Anterior cingulate cortex (tissue), 58 donors: Measurements from ENCODE around the gene AQR.

Experiments
- DNase-seq, 58 donors: peaks; one replicate each; lab custom pipeline; 2025; lab: John Stamatoyannopoulos, UW

Gene AQR

DNA sequence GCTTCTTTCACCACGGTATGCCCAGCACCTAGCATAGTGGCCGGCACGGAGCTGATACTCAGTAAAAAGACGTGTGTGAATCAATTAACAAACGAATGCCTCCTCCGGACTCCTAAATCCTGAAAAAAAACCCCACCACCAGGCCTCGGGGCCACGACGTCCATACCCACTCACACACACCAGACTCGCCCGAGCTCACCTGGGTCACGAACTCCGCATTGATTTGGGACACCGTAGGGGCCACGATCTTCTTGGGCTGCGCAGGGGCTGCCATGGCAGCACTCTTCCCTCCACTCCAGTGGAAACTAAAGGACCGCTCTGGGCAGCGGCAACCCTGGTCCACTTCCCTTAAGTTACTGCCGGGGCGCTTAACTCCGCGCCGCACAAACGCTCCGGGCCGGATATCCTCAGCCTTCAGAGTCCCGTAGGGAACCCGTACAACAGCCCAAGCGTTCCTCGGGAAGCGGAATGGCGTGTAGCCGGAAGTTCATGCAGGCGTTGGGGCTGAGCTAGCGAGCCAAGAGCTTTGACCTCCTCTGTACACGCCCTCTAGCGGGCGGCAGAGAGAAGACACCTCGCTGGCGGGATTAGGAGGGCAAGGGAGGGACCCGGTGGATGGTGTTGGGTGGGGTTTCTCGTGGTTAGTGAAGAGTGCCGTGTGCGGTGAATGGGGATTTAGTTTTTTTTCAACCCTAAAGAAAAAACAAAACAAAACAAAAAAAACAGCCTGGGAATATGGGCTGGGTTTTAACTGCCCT is at the start of gene AQR:
Gene AQR (minus strand): TSS at position 403 of the 758 bp plus-strand sequence. CDS start 129 bp downstream, at position 274.
- peak; percentile 31 to 98 (median 92) for DNase-seq

DNA sequence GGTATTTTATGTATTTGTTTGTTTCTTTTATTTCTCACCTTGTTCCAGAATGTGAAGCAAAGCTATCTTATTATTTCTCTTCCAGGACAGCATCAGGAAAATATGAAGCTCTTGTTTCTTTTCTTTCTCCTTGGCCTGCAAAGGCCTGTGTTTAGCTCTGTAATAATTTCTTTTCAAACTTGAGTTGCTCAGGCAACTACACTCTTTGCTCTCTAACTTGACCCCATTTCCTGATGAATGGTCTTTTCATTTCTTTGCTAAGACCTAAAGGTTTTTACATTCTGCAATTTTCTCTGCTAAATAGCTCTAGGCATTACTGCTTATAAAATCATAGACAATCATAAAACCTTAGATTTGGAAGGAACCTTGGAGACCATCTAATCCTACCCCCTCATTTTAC is 44.7 kb upstream of the AQR start:
- peak in 2 of 58 donors; percentile 5 to 51 for DNase-seq

GRCh38 chr15:35013370-35013769 is 43.8 kb upstream of the AQR start:
- DNase-seq, result no peak

DNA sequence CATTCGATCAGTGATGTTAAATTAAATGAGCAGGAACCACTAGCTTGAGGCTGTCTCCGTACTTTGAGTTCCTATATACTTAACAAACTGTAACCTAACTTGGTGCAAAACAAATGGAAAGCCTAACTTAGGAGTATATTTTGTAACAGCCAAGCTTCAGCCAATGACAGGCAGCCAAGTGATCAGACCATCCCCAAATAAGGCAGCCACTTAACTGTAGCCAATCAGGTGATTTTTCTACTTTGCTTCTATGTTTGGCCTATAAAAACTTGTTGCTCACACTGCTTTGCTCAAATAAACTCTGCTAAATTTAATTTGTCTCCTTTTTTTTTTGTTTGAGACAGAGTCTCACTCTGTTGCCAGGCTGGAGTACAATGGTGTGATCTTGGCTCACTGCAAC is 37.9 kb upstream of the AQR start:
- DNase-seq, result no peak

GRCh38 chr15:35005933-35006332 is 36.4 kb upstream of the AQR start:
- DNase-seq, result no peak

DNA sequence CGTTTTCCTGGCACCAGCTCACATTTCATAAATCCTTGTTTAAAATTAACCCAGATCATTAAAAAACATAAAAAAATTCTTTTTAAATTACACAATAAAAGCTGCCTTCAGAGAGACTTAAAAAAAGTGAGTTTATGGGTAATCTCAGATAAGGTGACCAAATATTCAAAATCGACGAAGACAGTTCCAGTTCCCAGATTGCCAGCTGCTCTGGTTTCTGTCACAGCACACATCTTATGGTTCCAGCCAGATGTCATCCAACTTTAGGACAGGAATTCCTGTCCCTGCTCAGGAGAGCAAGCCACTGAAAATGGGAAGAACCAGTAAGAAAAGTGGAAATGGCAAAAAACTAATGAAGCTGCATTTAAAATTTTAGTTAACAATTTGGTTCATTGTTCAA is 34.4 kb upstream of the AQR start:
- DNase-seq, result no peak

DNA sequence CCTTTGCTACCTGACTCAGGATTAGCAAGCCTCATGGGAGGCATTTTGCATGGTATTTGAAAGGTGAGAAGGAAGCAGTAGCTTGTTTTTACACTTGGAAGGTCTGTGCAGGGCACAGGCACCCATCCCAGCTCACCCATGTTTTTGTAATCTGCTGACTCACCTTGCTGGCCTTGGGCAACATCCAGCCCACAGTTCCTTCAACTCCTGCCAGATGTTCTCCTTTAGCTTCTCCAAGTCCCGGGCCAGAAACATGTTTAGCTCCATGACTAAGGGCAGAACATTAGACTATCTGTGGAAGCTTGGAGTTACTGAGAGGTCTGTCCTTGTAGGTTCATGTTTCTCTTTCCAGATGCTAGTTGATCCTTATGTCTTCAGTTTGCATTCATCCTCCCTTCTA is 31.0 kb upstream of the AQR start:
- DNase-seq, result no peak

GRCh38 chr15:34999906-35000305 is 30.4 kb upstream of the AQR start:
- DNase-seq, result no peak

GRCh38 chr15:34994925-34995324 is 25.4 kb upstream of the AQR start:
- DNase-seq, result no peak

DNA sequence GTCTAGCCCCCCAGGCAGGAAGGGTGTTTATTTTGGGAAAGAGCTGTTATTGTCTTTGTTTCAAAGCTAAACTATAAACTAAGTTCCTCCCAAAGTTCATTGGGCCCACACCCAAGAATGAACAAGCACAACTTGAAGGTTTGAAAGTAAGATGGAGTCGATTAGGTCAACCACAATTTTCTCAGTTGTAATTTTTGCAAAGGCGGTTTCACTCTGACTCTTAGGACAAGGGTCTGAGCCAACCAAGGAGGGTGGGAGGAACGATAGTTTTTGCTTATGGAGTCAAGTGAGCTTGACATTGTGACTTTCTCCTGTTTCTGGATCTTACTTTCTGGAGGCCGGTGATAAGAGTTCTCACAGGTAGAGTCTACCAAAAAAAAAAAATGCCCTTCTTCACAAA is 24.3 kb upstream of the AQR start:
- DNase-seq, result no peak

- no peak for DNase-seq
These were observed 23.9 kb upstream of the AQR start for GRCh38 chr15:34993412-34993811.

- peak in 57 of 58 donors; percentile 22 to 85 (median 73) for DNase-seq
These were observed 18.7 kb upstream of the AQR start, which contains the start of gene ZNF770 for GRCh38 chr15:34988027-34988902. Gene ZNF770, minus strand, starts transcription at chr15:34988287. Its CDS starts 4,853 bp downstream, at chr15:34983434.

- peak in 3 of 58 donors; percentile 27 to 38 (median 29) for DNase-seq
These were observed 18.1 kb upstream of the AQR start for GRCh38 chr15:34987609-34988026.

- DNase-seq, result no peak
These were observed 17.4 kb upstream of the AQR start for GRCh38 chr15:34986771-34987480.

DNA sequence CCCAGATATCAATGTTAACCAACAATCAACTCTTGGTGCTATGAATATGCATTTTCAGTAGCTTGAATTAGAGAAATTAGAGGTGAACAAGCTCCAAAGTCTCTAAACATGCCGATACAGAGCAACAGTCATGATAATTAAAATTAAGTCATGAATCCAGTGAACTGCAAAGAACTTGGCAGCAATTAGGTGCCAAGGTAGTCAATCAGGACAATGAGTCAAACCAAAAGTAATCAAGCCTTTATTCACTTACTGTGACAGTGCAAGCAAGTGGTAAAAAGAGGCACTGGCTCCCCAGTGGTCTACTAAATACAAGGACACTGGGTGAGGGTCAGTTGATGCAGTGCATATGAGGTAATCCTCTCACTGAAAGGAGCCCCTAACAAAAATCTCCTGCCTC is 16.8 kb upstream of the AQR start:
- no peak for DNase-seq

- DNase-seq, result no peak
These were observed 15.5 kb upstream of the AQR start for GRCh38 chr15:34984889-34985630.

DNA sequence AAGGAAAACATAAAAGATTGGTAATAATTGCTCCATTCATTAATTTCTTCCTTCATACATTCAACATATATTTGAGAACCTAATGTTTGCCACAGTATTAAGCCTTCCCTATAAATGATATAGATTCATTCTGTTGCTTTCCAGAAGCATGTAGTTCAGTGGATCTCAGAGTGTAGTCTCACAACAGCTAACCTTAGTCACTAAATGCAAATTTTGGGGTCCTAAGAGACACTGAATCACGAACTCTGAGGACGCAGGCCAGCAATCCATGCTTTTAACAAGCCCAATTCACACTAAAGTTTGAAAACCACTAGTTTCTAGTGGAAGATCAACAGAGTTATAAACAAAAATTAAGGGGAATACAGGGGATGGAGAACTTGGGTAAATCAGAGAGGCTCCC is 7.2 kb upstream of the AQR start:
- no peak for DNase-seq

DNA sequence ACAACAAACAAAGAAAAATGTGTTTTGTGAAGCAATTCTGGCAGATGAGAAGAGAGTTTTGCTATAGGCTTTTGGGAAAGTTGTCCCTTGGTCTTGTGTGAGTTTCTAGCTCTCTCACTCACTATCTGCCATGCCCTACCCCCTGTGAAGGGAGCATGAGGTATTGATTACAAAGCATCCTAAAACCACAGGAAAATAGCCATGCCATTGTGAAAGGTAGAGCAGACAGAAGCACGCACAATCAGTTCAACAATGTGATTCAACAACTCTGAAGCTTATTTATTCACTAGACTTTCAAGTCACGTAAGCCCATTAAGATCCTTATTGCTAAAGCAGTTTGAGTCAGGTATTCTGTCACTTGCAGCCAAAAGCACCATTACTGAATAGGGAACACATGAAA is 6.5 kb upstream of the AQR start:
- DNase-seq, result no peak

- no peak for DNase-seq
These were observed 4.0 kb upstream of the AQR start for GRCh38 chr15:34973512-34973911.

DNA sequence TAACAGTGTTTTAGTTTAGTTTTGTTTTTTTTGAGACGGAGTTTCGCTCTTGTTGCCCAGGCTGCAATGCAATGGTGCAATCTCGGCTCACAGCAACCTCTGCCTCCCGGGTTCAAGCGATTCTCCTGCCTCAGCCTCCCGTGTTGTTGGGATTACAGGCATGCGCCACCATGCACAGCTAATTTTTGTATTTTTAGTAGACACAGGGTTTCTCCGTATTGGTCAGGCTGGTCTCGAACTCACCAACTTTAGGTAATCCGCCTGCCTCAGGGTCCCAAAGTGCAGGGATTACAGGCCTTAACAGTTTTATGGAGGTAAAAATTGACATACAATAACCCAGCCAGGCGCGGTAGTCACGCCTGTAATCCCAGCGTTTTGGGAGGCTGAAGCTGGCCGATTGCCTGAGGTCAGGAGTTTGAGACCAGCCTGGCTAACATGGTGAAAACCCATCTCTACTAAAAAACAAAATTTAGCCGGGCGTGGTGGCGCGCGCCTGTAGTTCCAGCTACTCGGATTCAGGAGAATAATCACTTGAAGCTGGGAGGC is 629 bp upstream of the AQR start:
- peak in 2 of 58 donors; percentile 2 to 4 for DNase-seq
